ENCODE measurements around the gene FARP1.

FARP1 gene

GRCh38 chr13:98280176-98280510 lies 137.2 kb downstream of the FARP1 start:
- peak in 3 of 56 donors; percentile 4 to 24 (median 10) for DNase-seq

DNA sequence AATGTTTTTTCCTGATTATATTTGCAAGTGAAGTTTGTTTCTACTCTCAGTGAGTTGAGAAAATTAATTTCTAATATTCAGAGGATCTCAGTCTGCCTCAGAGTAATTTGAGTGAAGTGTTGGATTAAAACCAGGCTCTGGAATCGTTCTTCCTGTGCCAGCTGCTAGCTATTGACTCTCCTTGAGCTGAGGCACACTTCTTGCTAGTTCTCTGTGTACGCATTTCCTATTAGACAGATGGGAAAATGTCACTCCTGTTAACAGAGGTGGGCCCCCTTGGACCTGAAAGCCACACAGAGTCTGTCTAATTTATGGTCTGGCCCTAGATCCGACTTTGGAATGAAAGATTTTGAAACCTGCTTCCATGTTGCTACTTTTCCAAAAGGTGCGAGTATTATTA lies 141.8 kb downstream of the FARP1 start:
- no peak for DNase-seq

DNA sequence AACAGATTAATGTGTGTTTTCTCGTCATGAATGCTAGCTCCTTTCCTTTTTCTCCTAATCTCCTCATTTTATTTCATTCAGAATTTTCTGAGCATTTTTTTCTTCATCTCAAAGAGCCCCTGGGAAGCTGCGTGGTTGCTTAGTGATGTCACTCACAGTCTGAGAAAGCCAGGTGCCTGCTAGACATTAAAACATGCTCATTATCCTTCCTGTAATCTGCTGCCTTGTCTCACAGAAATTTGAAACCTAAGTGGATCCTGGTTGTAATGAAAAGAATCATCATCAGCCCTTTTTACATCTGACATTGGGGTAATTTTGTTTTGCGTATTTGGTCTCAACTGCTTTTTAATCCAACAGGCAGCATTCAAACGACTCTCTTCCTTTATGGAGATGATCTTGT lies 142.4 kb downstream of the FARP1 start:
- no peak for DNase-seq

DNA sequence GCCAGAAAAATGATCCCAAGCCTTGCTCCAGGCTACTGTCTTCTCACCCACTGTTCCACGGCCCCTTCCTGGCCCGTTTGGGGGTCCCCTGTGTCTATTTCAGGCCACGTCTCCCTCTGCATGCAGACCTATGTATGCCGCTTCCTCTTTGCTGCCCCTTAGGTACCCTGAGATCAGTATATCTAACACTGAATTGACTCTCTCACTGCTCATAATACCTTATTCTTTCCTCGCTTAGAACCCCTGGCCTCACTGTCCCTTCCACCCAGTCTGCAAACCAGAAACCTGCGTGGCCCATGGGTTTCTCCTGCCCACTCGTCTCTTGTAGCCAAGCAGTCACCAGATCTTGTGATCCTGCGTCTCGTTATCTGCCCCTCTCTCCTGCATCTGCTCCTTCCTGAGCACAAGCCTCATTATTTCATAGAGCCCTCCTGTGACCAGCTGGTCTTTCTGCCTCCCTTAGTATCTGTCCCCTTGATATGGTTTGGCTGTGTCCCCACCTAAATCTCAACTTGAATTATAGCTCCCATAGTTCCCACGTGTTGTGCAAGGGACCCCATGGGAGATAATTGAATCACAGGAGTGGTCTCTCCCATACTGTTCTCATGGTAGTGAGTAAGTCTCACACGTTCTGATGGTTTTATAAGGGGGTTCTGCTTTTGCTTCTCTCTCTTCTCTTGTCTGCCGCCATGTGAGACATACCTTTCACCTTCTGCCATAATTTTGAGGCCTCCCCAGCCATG lies 143.1 kb downstream of the FARP1 start:
- DNase-seq, result no peak

DNA sequence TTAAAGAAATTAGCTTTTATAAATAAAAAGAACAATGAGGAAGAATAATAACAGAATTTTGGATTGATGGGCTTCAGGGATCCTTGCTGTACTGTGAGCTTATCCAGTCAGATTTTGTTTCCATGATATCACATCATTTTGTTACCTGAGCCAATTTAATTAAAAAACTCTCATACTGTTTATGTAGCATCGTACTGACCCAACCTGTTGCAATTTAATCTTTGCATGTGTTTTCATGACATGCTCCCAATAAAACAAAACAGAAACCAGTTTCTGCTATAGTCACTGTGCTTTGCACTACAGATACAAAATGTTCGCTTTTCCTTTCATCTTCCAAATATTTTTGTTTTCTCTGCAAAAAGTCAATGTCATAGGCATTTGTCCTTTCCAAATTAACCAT lies 143.9 kb downstream of the FARP1 start:
- DNase-seq, result no peak

GRCh38 chr13:98288211-98288610 lies 145.3 kb downstream of the FARP1 start:
- no peak for DNase-seq

GRCh38 chr13:98289339-98289945 lies 146.5 kb downstream of the FARP1 start:
- DNase-seq, result no peak

DNA sequence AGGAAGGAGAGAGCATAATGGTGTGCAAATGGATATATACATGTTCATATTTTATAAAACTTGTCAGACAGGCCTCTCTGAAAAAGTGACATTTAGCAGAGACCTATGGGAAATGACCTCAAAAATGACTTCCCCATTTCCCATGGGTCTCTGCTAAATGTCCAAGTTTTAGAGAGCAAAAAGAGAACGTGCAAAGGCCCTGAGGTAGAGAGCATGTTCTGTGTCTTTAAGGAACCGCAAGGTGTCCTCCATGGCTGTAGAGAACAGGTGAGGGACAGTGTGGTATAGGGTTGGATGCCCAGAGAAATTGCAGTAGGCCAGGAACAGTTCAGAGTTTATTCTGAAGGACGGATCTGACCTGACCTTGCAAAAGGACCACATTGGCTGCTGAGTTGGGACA lies 147.4 kb downstream of the FARP1 start:
- DNase-seq, result no peak

DNA sequence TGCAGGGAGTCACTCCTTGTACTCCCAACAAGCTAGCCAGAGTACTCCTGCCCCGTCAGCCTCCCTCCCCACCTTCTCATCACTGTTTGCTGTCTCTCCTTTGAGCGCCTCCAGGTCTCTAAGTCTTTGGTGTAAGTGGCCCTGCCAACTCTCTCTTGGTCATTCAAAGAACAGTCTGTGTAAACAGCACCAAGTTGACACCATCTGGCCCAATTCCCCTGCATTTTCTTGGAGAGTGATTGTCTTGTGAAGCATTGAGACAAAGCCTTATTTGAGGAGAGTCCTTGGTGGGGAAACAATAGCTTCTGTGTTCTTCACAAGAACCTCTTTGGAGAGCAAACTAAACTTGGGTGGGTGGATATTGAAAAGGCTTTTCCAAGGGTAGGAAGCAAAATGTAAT lies 148.8 kb downstream of the FARP1 start:
- DNase-seq, result peak in 16 of 56 donors; percentile 10 to 44 (median 22)

- no peak for DNase-seq
These were observed 150.2 kb downstream of the FARP1 start for GRCh38 chr13:98293103-98293502.

DNA sequence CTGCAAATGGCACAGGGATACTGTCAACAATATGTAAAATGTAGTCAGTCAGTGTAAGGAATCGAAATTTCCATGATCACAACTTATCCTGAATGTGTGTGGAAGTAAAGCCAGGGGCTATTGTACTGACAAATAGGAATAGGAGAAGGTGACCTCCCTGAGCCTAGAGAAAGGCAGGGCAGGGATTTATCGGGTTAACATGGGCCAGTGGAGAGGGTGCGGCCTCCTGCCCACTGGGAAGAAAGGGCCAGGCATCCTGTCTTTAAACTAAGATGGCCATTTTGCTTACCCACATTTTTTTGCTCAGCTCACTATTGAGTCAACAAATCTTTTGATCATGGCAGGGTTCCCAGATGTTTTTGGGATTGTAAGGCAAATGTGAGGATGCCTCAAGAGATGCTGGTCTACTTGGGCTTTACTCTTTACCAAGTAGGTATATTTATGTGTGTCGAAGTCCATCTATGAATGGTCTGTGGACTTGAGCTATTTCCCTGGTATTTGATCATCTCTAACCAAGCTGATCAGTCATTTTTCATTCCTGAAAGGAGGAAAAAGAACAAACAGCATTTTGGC lies 150.8 kb downstream of the FARP1 start:
- no peak for DNase-seq

- DNase-seq, result no peak
These were observed 152.5 kb downstream of the FARP1 start for GRCh38 chr13:98295371-98295770.

GRCh38 chr13:98297051-98297450 lies 154.2 kb downstream of the FARP1 start:
- DNase-seq, result no peak

DNA sequence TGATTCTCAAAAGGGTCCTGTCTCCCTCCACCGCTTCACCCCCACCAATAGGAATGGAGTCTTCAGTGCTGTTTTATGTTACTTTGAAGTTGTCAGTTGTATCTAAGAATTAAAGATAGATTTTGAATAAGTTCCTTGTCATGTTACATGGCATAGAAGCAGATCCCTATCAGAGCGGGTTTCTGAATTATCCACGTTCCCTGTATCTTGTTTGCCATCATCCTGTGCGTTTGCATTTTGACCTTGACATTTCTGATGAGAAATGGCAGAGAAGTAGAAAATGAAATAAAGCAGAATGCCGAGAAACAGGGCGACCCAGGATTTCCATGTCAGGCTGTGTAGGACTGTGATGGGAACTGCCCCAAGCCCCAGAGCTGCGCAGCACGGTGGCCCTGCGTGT lies 154.9 kb downstream of the FARP1 start:
- DNase-seq, result no peak

GRCh38 chr13:98298599-98298998 lies 155.7 kb downstream of the FARP1 start:
- no peak for DNase-seq

DNA sequence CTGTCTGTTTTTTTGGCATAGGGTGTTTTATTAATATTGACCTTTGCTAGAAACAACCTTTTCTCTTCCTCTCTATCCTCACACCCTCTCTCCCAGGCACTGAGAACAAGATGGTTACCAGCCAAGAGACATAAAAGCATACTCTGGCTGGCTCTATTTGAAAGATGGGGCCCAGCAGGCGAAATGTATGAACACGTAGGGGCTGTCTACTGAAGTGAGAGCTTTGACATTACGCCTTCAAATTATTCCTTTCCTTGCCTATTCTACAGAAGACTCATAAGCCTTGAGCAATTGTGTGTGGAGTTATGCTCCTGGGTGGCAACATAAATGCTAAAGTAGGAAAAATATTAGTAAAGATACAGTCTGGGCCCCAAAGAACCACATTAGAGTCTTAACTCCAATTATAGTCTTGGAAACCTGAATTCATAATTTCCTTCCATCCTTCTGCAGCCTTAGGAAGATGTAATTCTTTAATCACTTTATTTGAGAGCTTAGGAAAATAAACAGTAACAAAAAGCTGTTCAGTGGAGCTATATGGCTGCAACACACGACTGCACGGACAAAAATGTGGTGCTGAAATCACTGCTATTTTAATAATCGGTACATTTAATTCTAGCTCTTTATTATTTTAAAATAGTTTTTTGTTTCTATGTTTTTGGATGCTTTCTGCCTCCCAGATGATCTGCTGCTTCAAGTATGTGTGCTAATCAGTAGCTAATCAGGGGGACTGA lies 156.5 kb downstream of the FARP1 start:
- no peak for DNase-seq

DNA sequence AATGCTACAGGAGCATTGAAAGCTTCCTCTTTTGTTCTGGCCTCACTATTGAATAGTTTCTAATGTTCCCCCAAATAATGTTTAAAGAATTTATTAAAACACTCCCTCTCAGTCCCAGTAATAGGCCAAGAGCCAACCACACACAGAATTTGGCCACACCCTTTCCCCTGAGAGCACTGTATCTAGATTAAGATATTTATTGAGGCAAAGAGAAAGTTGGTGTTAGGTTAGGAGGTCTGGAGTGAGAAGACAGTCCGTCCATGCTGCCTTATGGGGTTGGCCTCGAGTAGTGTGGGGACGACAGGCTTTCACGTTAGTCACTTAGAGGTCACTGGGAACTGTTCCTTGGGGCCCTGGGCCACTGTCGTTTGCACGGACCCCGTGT lies 157.1 kb downstream of the FARP1 start:
- no peak for DNase-seq

GRCh38 chr13:98300956-98301641 lies 158.2 kb downstream of the FARP1 start:
- peak in 1 of 56 donors; percentile 8 for DNase-seq

DNA sequence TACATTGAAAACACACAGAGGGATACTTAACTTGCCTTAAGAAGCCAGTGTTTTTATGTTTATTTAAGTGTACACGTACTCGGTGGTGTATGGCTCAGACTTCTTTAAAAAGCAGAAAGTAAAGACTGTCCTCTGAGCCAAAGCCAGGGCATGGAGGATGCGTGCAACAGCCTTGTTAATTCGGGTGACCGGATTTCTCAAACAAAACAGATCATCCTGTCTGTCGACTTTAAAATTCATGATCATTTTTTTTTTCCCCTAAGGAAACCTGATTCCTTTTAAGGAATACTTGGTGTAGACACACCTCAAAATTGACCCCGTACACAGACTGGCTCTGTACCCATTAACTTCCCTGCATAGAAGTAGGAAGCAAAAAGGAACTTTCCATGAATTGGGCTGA lies 158.8 kb downstream of the FARP1 start:
- no peak for DNase-seq

GRCh38 chr13:98303858-98304257 lies 161.0 kb downstream of the FARP1 start:
- no peak for DNase-seq

DNA sequence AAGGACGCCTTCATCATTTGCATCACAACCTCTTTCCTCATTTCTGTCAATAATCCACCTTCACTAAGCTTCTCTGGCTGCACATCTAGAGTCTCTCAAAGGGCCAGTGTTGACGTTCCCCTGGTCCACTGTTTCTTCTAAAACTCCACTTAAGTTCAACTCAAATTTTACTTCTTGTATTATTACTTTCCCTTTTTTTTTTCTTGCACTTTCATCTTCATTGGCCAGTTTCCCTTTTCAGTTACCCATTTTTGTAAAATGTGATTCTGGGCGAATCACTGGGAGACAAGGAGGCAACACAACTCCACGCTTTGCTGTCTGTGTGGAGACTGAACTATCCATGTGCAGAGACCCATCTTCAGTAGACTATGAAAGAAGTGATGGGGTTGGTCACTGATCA lies 162.8 kb downstream of the FARP1 start:
- DNase-seq, result no peak
